C4-2B (cell line): Measurements from ENCODE around the gene ROR2.

Experiments used
- CTCF ChIP-seq: fragments of 450-650 bp; conservative IDR thresholded peaks from 2 replicates; pipeline ENCODE4 v1.5.1; 2017; ENCODE audit warnings: mild to moderate bottlenecking
- ZFX ChIP-seq: fragments of 450-650 bp; IDR thresholded peaks from 2 replicates; pipeline ENCODE4 v1.6.1; 2017

GRCh38 chr9:91884696-91885687, 65.0 kb downstream of the ROR2 start:
- no peak for TF ChIP-seq CTCF
- TF ChIP-seq ZFX = no peak
